IMR-90 (cell line): ENCODE measurements around the gene MT1A. TPM values are rescaled to one million over a fixed set of nuclear protein-coding genes. Genes with fewer than 3 reads are reported as not detected.

Experiments used
- CHD1 ChIP-seq: IDR thresholded peaks from 2 replicates; pipeline ENCODE4 v1.6.1; 2012; ENCODE audit warnings: low read depth, low read length, improper control_type of control experiment
- CTCF ChIP-seq: conservative IDR thresholded peaks from 2 replicates; pipeline ENCODE4 v1.5.1; 2012; ENCODE audit warnings: mild to moderate bottlenecking, low read depth, low read length, improper control_type of control experiment
- polyA plus RNA-seq, 3 experiments: library from polyadenylated mRNA; depleted of rRNA; stranded (reverse); fragments of >200 nt; gene quantifications; 2 replicates each; pipeline ENCODE4 v1.2.3, GENCODE V29; 2012; ENCODE audit warnings: low replicate concordance in 1 of 3
- total RNA-seq: library from RNA; depleted of rRNA; stranded (reverse); fragments of >200 nt; gene quantifications from 2 replicates; pipeline ENCODE4 v1.2.3, GENCODE V29; 2012

Gene MT1A
- total and polyA plus RNA-seq, 2 of the 4 experiments (the other 2 are of a cell fraction), result 1.6 TPM; not detected in 1

GRCh38 chr16:56606476-56607108 lies 31.9 kb upstream of the MT1A start (continued):
- TF ChIP-seq CTCF, result no peak
- no peak for TF ChIP-seq CHD1
